HG03108 (cell line): ENCODE measurements around the gene SLC48A1.

ENCODE experiments used
- ATAC-seq: cut with Tn5 transposase; IDR thresholded peaks from one replicate; pipeline ENCODE4 v1.9.1; 2021; ENCODE audit warnings: moderate library complexity; ENCODE audit not compliant: unreplicated experiment

The SLC48A1 gene

DNA sequence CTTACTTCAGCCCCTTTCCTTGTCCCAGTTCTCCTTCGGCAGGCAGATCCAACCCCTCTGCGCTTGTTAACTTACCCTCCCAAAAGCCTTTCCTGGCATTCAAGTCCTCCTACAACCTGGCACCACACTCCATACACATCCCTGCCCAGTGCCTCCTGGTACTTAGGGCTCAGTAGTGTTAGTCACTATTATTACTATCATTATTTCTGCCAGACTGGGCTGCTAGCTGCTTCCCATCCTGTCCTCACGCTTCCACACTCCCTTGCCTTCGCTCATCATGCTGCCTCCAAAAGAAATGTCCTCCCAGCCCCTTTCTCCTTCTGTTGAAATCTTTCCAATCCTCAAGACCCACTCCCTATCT, 48.3 kb downstream of the SLC48A1 start:
- ATAC-seq = no peak

DNA sequence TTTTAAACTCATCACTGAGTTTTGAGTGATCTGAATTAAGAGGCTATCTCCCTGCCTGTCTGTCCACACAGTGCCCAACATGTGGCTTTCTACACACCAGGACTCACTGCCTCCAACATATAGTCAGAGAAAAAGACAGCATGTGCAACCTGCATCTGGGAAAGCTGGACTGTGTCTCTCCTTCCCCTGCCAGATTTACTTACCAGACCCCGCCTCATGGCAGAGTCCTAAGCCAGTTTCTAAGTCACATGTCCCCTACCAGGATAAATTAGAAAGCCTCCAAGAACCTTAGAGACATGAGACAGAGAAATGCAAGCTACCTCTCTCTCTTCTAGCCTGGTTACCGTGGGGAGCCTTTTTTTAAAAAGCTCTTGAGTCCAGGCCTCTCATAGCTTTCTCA, 49.4 kb downstream of the SLC48A1 start:
- no peak for ATAC-seq

DNA sequence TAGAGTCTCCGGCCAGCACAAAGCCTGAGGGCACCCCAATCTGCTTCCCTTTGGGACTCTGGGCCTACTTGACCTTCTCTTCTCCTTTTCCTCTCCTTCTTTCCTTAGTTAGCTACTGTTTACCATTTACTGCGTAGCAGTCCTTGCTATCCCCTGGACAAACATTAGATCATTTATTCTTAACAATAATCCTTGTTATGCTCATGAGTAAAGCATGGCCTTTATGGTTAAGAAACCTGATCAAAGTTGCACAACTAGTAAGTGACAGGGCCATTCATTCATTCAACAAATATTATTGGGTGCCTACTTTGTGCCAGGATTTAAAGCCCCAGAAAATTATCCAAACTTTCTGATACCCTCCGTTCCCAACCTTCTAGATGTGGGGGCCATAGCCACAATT, 49.8 kb downstream of the SLC48A1 start:
- no peak for ATAC-seq

DNA sequence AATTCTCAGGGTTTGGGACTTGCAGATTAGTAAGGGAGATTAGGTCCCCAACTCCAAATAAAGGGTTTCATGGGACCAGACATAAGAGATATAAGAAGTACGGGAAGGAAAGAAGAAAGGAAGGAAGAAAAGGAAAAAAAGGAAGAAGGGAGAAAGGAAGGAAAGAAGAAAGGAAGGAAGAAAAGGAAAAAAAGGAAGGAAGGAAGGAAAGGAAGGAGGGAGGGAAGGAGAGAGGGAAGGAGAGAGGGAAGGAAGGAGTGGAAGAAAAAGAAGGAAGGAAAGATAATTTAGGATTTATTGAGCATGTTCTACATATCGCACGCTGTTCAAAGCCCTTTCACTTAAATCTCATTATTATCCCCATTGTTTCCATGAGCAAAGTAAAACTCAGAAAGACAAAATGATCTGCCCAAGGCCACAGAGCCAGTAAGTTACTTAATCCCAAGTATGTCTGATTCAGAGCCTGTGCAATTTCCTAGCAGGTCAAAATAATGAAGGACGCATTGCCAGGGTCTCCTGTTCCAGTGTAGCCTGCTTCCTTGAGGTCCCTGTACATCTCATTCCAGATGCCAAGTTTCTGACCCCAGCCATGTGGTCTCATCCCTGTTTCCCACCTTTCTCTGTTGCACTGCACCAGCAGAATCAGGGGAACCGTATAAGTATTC, 50.5 kb downstream of the SLC48A1 start:
- no peak for ATAC-seq

DNA sequence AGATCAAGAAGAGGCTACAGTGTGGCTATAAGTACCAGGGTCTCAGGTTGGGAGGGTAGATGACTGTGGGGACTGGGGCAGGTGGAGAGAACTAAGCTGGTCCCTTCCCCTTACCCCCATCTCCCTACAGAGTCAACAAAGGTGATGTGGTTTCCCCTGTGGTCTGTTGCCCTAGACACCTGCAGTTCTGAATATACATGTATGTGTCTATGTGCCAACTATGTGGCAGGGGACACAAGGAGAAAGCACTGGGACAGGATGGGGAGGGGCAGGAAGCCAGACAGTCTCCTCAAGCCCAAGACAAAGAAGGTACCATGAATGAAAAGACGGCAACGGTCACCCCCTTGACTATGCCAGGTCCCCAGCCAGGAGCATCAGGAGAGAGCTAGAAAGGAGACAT, 51.2 kb downstream of the SLC48A1 start:
- ATAC-seq = no peak

DNA sequence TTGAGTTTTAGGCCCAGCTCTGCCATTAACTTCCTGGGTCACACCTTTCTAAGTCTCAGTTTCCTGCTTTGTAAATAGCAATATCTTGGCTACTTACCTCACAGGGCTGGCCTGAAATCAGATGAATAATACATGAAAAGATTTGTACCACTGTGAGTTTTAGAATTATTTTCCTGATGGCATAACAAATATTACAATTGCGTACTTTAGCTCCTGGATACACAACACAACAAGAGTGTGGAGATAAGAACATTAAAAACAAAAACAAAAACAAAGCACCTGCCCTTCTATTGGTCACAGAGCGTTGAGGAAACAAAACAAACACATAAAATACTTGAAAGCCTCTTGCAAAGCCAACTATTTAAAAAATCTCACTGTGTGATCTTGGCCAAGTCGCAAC, 51.6 kb downstream of the SLC48A1 start:
- ATAC-seq = no peak

DNA sequence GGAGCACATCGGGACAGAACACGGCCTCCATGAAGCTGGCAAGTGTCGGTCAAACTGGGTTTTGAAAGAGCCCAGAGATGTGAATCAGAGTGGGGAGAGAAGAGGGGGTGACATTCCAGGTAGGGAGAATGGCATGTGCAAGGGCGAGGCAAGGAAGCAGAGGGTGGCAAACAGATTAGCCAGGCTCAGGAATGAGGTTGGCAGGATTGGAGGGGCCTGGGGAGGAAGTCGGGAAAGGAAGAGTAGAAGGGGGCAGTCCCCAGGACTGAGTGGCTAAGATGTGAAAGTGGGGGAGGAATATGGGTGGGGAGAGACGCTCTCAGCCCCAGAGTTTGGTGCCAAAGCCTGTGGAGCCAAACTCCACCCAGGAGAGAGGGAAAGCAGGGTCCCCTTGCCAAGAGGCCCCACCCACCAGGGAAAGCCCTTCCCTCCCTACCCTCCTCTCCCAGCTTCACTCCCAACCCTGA, 52.2 kb downstream of the SLC48A1 start:
- ATAC-seq = no peak

DNA sequence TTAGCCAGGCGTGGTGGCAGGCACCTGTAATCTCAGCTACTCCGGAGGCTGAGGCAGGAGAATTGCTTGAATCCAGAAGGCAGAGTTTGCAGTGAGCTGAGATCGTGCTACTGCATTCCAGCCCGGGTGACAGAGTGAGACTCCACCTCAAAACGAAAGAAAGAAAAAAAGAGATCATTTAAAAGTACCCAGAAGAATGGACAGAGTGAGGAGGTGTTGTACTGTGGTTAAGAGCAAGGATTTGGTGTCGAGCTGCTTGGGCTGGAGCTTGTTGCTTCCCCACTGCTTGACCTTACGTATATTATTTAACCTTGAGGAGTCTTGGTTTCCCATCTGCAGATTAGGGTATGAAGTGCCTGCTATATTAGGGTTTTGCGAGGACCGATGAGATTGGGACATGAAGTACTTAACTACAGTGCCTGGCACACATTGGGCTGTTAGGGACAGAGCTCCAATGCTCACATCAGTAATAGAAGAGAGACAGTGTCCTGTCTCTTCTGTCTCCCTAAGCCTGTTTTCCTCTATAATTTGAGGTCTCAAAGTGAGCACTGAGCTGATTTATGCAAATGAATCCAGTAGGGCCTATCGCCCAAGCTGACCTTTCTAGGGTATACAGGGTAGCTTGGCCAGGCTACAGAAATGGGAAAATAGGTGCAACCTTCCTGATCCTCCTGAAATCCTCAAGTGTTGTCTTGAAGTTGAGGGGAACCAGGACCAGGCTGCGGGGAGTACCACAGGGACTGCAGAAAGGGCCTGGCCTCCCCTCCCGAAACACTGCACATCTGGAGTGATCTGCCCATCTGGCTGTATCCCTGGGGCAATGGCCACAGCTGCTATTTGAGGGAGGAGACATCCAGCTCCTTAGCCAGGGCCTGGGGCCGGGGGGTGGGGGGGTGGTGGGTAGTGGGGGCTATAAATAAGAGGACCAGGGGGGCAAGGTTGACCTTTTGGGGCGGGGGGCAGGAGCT, 55.3 kb downstream of the SLC48A1 start:
- no peak for ATAC-seq

DNA sequence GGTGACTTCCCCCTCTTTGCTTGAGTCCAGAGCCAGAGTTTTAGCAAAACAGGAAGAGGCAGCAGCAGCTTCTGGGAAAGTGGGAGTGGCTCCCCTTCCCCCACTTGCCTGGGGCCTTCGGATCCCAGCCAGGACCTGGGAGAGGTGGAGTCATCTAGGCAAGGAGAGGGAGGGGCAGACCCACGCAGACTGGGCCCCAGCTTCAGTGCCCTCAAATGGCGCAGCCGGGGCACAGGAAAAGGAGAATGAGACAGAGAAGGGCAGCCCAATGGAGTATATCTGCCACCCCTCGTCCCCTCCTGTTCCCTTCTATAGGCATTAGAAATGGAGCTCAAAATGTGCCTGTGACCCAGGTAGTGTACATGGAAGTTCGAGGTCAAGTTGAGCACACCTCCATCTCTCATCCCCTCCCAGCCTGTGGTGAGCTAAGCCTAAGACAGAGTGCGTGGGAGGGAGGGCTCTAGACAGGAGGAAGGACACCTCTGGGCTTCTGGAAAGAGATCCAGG, 56.0 kb downstream of the SLC48A1 start:
- no peak for ATAC-seq

DNA sequence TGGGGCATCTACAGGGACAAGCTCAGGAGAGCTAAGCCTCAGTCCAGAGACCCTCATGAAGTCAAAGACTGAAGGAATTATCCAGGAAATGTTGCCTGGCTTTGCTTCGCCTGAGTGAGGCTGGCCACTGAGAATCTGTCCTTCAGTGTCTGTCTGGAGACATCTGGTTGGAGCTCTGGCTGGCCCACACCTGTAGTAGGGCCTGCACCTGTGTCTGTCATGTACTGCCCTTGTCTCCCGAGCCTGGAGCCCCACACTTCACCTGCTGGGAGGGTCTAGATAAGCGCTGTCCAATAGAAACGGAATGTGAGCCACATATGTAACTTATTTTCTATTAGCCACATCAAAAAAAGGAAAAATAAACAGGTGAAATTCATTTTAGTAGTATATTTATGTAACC, 56.5 kb downstream of the SLC48A1 start:
- no peak for ATAC-seq
